SK-N-SH (cell line): ENCODE results near the gene PIP5K1B. TPM values are rescaled to one million over a fixed set of nuclear protein-coding genes. Genes with fewer than 3 reads are reported as not detected.

Experiments used
- CTCF ChIA-PET: fragments of 300-600, 350-600 bp; formaldehyde crosslinking; extraction: SDS; loops from one replicate; lab custom pipeline; 2021; lab: Yijun Ruan, JAX
- POLR2A ChIA-PET: fragments of 350-600 bp; sonication (Branson Sonifier 250); formaldehyde crosslinking; extraction: SDS; loops from one replicate; lab custom pipeline; 2020; ENCODE audit warnings: antibody characterized with exemption, inconsistent platforms; lab: Yijun Ruan, JAX
- DNase-seq: peaks from one replicate; pipeline ENCODE4 v3.0.0; 2012
- H2AFZ ChIP-seq: fragments of 200-600 bp; sonication (generic); 2 replicates; pipeline ENCODE4 v1.8.1; 2016; ENCODE audit warnings: antibody characterized with exemption, mild to moderate bottlenecking, low read depth
- H3F3A ChIP-seq: fragments of 200-600 bp; sonication (generic); replicated peaks from 2 replicates; pipeline ENCODE3; 2016; ENCODE audit warnings: antibody characterized with exemption, mild to moderate bottlenecking; ENCODE audit not compliant: insufficient read depth
- H3K27ac ChIP-seq, 2 experiments: fragments of 200-500 bp in 1 of 2; fragments of 200-600 bp in 1 of 2; sonication (Bioruptor generic) in 1 of 2; sonication (generic), shearing (Covaris generic) in 1 of 2; 2 replicates each; pipeline versions ENCODE4 v1.5.1 to v1.6.1; 2014 to 2016; ENCODE audit warnings: low read depth in 2 of 2, inconsistent platforms in 1 of 2, low read length in 1 of 2, mild to moderate bottlenecking in 1 of 2, mixed read lengths in 1 of 2
- H3K27me3 ChIP-seq: fragments of 200-600 bp; sonication (generic), shearing (Covaris generic); 2 replicates; pipeline ENCODE4 v1.6.1; 2016; ENCODE audit warnings: mixed run types; ENCODE audit not compliant: insufficient read depth
- H3K36me3 ChIP-seq, 2 experiments: fragments of 200-500 bp in 1 of 2; fragments of 200-600 bp in 1 of 2; sonication (Bioruptor generic) in 1 of 2; sonication (generic) in 1 of 2; replicated peaks in 1 of 2; 2 replicates each; pipeline versions ENCODE3 to v1.5.1; 2014 to 2016; ENCODE audit warnings: low read length in 1 of 2, mild to moderate bottlenecking in 1 of 2; ENCODE audit not compliant: insufficient read depth in 2 of 2, control insufficient read depth in 1 of 2
- H3K4me1 ChIP-seq, 2 experiments: fragments of 200-500 bp in 1 of 2; fragments of 200-600 bp in 1 of 2; sonication (Bioruptor generic) in 1 of 2; sonication (generic), shearing (Covaris generic) in 1 of 2; 2 replicates each; pipeline versions ENCODE4 v1.5.1 to v1.6.1; 2014 to 2016; ENCODE audit warnings: low read depth in 1 of 2, low read length in 1 of 2, mixed run types in 1 of 2; ENCODE audit not compliant: insufficient read depth in 2 of 2, control insufficient read depth in 1 of 2
- H3K4me2 ChIP-seq: fragments of 200-600 bp; sonication (generic), shearing (Covaris generic); 2 replicates; pipeline ENCODE4 v1.6.1; 2017; ENCODE audit warnings: mixed run types
- H3K4me3 ChIP-seq, 2 experiments: fragments of 200-500 bp in 1 of 2; fragments of 200-600 bp in 1 of 2; sonication (Bioruptor generic) in 1 of 2; sonication (generic), shearing (Covaris generic) in 1 of 2; 2 replicates each; pipeline versions ENCODE4 v1.5.1 to v1.8.1; 2014 to 2016; ENCODE audit warnings: low read depth in 2 of 2, inconsistent platforms in 1 of 2, low read length in 1 of 2, mild to moderate bottlenecking in 1 of 2, mixed read lengths in 1 of 2, moderate library complexity in 1 of 2
- H3K79me2 ChIP-seq: fragments of 200-600 bp; sonication (generic); 2 replicates; pipeline ENCODE4 v1.8.1; 2017; ENCODE audit warnings: mild to moderate bottlenecking; ENCODE audit not compliant: insufficient read depth
- H3K9ac ChIP-seq: fragments of 200-600 bp; sonication (generic); 2 replicates; pipeline ENCODE4 v1.6.1; 2017; ENCODE audit warnings: mixed run types
- H3K9me2 ChIP-seq: fragments of 200-600 bp; sonication (generic); 2 replicates; pipeline ENCODE4 v1.6.1; 2017; ENCODE audit warnings: mixed run types
- H3K9me3 ChIP-seq: fragments of 200-600 bp; sonication (generic); 2 replicates; pipeline ENCODE4 v1.6.1; 2017; ENCODE audit warnings: mixed run types, mild to moderate bottlenecking, moderate library complexity
- H4K20me1 ChIP-seq: fragments of 200-600 bp; sonication (generic); 2 replicates; pipeline ENCODE4 v1.6.1; 2017; ENCODE audit warnings: mild to moderate bottlenecking, mixed run types; ENCODE audit not compliant: insufficient read depth
- CHD2 ChIP-seq: fragments of 150-350 bp; IDR thresholded peaks from 2 replicates; pipeline ENCODE4 v1.6.1; 2018; ENCODE audit warnings: low read length; ENCODE audit not compliant: partially characterized antibody
- FOSL2 ChIP-seq: IDR thresholded peaks from 2 replicates; pipeline ENCODE4 v1.4.0; 2012; ENCODE audit warnings: low read depth, mild to moderate bottlenecking, moderate library complexity, borderline replicate concordance
- FOXJ3 ChIP-seq: sonication (generic); formaldehyde crosslinking; IDR thresholded peaks from 2 replicates; pipeline ENCODE4 v1.5.1; 2020; ENCODE audit warnings: mild to moderate bottlenecking, missing genetic modification reagents
- FOXM1 ChIP-seq: IDR thresholded peaks from 2 replicates; pipeline ENCODE4 v1.4.0; 2012; ENCODE audit warnings: low read depth, mild to moderate bottlenecking
- GABPA ChIP-seq: IDR thresholded peaks from 2 replicates; pipeline ENCODE4 v1.4.0; 2012; ENCODE audit warnings: low read depth, mild to moderate bottlenecking
- MXI1 ChIP-seq: IDR thresholded peaks from 2 replicates; pipeline ENCODE4 v1.6.1; 2012; ENCODE audit warnings: mild to moderate bottlenecking, low read depth, low read length, improper control_type of control experiment
- RFX5 ChIP-seq: IDR thresholded peaks from 2 replicates; pipeline ENCODE4 v1.6.1; 2012; ENCODE audit warnings: mild to moderate bottlenecking, improper control_type of control experiment, low read length
- RXRA ChIP-seq: IDR thresholded peaks from 2 replicates; pipeline ENCODE4 v1.4.0; 2012; ENCODE audit warnings: low read depth, mild to moderate bottlenecking, borderline replicate concordance
- TEAD4 ChIP-seq: IDR thresholded peaks from 2 replicates; pipeline ENCODE4 v1.4.0; 2012; ENCODE audit warnings: mild to moderate bottlenecking, borderline replicate concordance; ENCODE audit not compliant: insufficient read depth
- YY1 ChIP-seq: IDR thresholded peaks from 2 replicates; pipeline ENCODE4 v1.4.0; 2012; ENCODE audit warnings: low read depth, mild to moderate bottlenecking
- WGBS: methylation state at CpG from one replicate; pipeline ENCODE4 v1.1.6; 2017; ENCODE audit warnings: low lambda C conversion rate; 5-methylcytosine and 5-hydroxymethylcytosine counted together
- polyA plus RNA-seq, 3 experiments: library from polyadenylated mRNA; depleted of rRNA; stranded (reverse); fragments of >200 nt; gene quantifications; 2 replicates each; pipeline ENCODE4 v1.2.3, GENCODE V29; 2012
- TF ChIP-seq, protein P1 (sequence below): IDR thresholded peaks from 2 replicates; pipeline ENCODE4 v1.4.0; 2012; ENCODE audit warnings: low read depth, borderline replicate concordance
- TF ChIP-seq, protein P2 (sequence below): IDR thresholded peaks from 2 replicates; pipeline ENCODE4 v1.4.0; 2012; ENCODE audit warnings: low read depth
- TF ChIP-seq, protein P3 (sequence below): IDR thresholded peaks from 2 replicates; pipeline ENCODE4 v1.6.1; 2012; ENCODE audit warnings: mild to moderate bottlenecking, low read depth, low read length, moderate library complexity

PIP5K1B gene
- polyA plus RNA-seq, 1 of the 3 experiments (the other 2 are of a cell fraction), result not detected

DNA sequence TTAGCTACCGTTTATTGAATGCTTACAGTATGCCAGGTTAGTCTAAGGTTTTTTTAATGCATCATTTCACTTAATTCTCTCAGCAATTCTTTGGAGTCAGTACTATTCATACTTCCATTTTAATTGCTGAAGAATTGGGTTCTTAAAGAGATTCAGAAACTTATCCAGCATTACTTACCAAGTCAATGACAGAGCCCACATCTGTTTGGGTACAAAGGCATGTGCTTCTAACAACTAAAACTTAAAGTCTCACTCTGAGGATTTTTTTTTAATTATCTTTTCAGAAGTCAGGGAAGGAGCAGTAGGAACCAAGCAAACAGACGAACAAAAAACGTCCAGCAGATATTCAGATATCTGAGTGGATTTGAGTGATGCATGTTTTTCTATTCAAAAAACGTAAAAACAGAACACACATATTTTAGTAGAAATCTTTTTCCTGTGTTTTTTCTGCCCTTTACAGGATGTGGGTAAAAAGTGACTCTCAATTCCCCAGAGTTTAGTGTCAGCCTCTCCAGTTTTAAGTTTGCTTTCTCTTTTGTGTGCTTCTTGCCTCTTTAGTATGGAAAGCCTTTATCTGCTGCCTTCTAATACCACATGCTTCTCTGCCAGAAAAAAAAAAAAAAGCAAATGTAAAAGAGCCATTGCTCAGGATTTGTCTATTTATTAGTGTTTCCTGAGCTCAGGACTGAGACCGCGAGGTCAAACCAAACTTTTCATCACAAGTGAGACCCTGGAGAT, 190.9 kb downstream of the PIP5K1B start:
- WGBS, result 17% methylated on average over 6 of the region's 6 CpGs
- no peak for TF ChIP-seq CHD2
- TF ChIP-seq, protein P1, sequence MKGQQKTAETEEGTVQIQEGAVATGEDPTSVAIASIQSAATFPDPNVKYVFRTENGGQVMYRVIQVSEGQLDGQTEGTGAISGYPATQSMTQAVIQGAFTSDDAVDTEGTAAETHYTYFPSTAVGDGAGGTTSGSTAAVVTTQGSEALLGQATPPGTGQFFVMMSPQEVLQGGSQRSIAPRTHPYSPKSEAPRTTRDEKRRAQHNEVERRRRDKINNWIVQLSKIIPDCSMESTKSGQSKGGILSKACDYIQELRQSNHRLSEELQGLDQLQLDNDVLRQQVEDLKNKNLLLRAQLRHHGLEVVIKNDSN, result no peak
- no peak for TF ChIP-seq YY1
- no peak for TF ChIP-seq TEAD4
- no peak for TF ChIP-seq MXI1
- no peak for TF ChIP-seq RFX5
- TF ChIP-seq, protein P2, sequence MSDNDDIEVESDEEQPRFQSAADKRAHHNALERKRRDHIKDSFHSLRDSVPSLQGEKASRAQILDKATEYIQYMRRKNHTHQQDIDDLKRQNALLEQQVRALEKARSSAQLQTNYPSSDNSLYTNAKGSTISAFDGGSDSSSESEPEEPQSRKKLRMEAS, result no peak
- no peak for TF ChIP-seq GABPA
- no peak for TF ChIP-seq FOSL2
- TF ChIP-seq FOXJ3 (CRISPR knock-in tag), result no peak
- TF ChIP-seq, protein P3, sequence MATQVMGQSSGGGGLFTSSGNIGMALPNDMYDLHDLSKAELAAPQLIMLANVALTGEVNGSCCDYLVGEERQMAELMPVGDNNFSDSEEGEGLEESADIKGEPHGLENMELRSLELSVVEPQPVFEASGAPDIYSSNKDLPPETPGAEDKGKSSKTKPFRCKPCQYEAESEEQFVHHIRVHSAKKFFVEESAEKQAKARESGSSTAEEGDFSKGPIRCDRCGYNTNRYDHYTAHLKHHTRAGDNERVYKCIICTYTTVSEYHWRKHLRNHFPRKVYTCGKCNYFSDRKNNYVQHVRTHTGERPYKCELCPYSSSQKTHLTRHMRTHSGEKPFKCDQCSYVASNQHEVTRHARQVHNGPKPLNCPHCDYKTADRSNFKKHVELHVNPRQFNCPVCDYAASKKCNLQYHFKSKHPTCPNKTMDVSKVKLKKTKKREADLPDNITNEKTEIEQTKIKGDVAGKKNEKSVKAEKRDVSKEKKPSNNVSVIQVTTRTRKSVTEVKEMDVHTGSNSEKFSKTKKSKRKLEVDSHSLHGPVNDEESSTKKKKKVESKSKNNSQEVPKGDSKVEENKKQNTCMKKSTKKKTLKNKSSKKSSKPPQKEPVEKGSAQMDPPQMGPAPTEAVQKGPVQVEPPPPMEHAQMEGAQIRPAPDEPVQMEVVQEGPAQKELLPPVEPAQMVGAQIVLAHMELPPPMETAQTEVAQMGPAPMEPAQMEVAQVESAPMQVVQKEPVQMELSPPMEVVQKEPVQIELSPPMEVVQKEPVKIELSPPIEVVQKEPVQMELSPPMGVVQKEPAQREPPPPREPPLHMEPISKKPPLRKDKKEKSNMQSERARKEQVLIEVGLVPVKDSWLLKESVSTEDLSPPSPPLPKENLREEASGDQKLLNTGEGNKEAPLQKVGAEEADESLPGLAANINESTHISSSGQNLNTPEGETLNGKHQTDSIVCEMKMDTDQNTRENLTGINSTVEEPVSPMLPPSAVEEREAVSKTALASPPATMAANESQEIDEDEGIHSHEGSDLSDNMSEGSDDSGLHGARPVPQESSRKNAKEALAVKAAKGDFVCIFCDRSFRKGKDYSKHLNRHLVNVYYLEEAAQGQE, result no peak
- no peak for TF ChIP-seq RXRA
- no peak for TF ChIP-seq FOXM1
- DNase-seq, result no peak
- Histone ChIP-seq H4K20me1 (no peaks in the 10 kb centered on the region), H3K27me3 (0 out of 2 replicates have a peak, but pooled peaks cover 5% of the 10 kb centered on the region), H3K4me3 (no peak overlapping the region), H3K4me2 (no peak overlapping the region), H3K9me3 (no peaks in the 10 kb centered on the region), H3K79me2 (no peaks in the 10 kb centered on the region), H2AFZ (no peak overlapping the region), H3K9me2 (no peaks in the 10 kb centered on the region), H3F3A (no peaks in the 10 kb centered on the region), H3K9ac (no peak overlapping the region), H3K4me1 (no peaks in the 10 kb centered on the region), H3K36me3 (no peaks in the 10 kb centered on the region), H3K27ac (no peak overlapping the region)
- ChIA-PET CTCF (interaction anchor here (1.4 kb wide), 1 partner anchor 15 kb away, joined by 3 read pairs; no protein-coding TSS in a partner anchor), POLR2A (no interaction called here)
